ENCODE results near the gene ZC3H4. TPM values are rescaled to one million over a fixed set of nuclear protein-coding genes. Genes with fewer than 3 reads are reported as not detected.
"Not testable (repeated sequence)": the region's sequence is repeated elsewhere in the genome, so short reads cannot be mapped to it uniquely, and the experiment has no call there.

Gene ZC3H4
- total RNA-seq, 3 donors from 2014 or later = 44.4 to 53.4 (median 52.8) TPM

- no peak for TF ChIP-seq CTCF (IDR thresholded peaks at IDR 0.05)
- Histone ChIP-seq H3K9me3 (no peaks in the 10 kb centered on the region), H3K4me1 (ENCODE audit: low read depth) (no peaks in the 10 kb centered on the region), H3K4me3 (no peak overlapping the region), H3K36me3 (ENCODE audit: low read depth) (no peaks in the 10 kb centered on the region)
- DNase-seq (no peak), ATAC-seq (no peak)
- intact Hi-C loops (cut with DNase I, micrococcal nuclease) = no loop called here
These were observed 29.9 kb upstream of the ZC3H4 start for GRCh38 chr19:47143322-47144073.

GRCh38 chr19:47142779-47143178 lies 29.2 kb upstream of the ZC3H4 start:
- intact Hi-C loops (cut with DNase I, micrococcal nuclease) = no loop called here
- H3K36me3 ChIP-seq (ENCODE audit: low read depth) = no peaks in the 10 kb centered on the region
- no peak for DNase-seq
- no peak for TF ChIP-seq CTCF (IDR thresholded peaks at IDR 0.05)
- no peaks in the 10 kb centered on the region for H3K4me1 ChIP-seq (ENCODE audit: low read depth)
- H3K9me3 ChIP-seq = no peaks in the 10 kb centered on the region
- H3K4me3 ChIP-seq = no peak overlapping the region
- ATAC-seq = no peak

GRCh38 chr19:47141695-47142094 lies 28.1 kb upstream of the ZC3H4 start:
- DNase-seq (no peak), ATAC-seq (no peak)
- intact Hi-C loops (cut with DNase I, micrococcal nuclease) = no loop called here
- TF ChIP-seq CTCF (IDR thresholded peaks at IDR 0.05) = no peak
- Histone ChIP-seq H3K9me3 (no peaks in the 10 kb centered on the region), H3K4me1 (ENCODE audit: low read depth) (no peaks in the 10 kb centered on the region), H3K4me3 (no peak overlapping the region), H3K36me3 (ENCODE audit: low read depth) (no peaks in the 10 kb centered on the region)

- H3K36me3 ChIP-seq (ENCODE audit: low read depth); DNase-seq: not testable (repeated sequence)
These were observed 27.7 kb upstream of the ZC3H4 start for GRCh38 chr19:47141252-47141651.

GRCh38 chr19:47135156-47135555 lies 21.6 kb upstream of the ZC3H4 start:
- TF ChIP-seq CTCF (IDR thresholded peaks at IDR 0.05) = no peak
- H3K36me3 ChIP-seq (ENCODE audit: low read depth) = no peaks in the 10 kb centered on the region
- no peak for DNase-seq
- H3K4me1 ChIP-seq (ENCODE audit: low read depth) = peaks cover 5% of the 10 kb centered on the region
- intact Hi-C loops (cut with DNase I, micrococcal nuclease) = no loop called here
- H3K4me3 ChIP-seq = no peak overlapping the region
- no peak for ATAC-seq
- no peaks in the 10 kb centered on the region for H3K9me3 ChIP-seq

More at GRCh38 chr19:47141252-47141651, 27.7 kb upstream of the ZC3H4 start:
- H3K9me3 ChIP-seq; H3K4me3 ChIP-seq; ATAC-seq; intact Hi-C loops (cut with DNase I, micrococcal nuclease); H3K4me1 ChIP-seq (ENCODE audit: low read depth): not testable (repeated sequence)

DNA sequence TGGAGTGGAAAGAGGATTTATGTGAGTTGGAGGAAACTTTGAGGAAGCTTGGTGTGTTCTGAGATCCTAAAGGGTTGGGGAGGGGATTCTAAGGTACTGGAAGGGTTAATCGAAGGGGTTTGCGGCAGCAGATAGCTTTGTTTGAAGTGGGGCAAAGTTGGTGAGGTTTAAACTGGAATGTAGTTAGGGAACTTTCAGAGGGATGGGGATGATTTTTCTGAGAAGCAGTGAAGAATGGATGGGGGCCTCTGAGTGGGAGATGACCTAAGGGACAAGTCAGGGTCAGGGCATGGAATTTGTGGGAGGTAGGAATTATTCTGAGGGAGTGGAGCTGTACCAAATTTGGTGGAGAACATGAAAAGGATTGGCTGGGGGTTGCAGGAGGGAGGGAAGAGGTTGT lies 21.0 kb upstream of the ZC3H4 start:
- peaks cover 5% of the 10 kb centered on the region for H3K4me1 ChIP-seq (ENCODE audit: low read depth)
- H3K4me3 ChIP-seq = no peak overlapping the region
- ATAC-seq = no peak
- H3K36me3 ChIP-seq (ENCODE audit: low read depth) = no peaks in the 10 kb centered on the region
- intact Hi-C loops (cut with DNase I, micrococcal nuclease) = no loop called here
- no peak for TF ChIP-seq CTCF (IDR thresholded peaks at IDR 0.05)
- no peak for DNase-seq
- H3K9me3 ChIP-seq = no peaks in the 10 kb centered on the region
